GF-D8 (cell line): ENCODE results near the gene CISD2.
"Not testable (repeated sequence)": the region's sequence is repeated elsewhere in the genome, so short reads cannot be mapped to it uniquely, and the experiment has no call there.

ENCODE experiments used
- DNase-seq: peaks from one replicate; lab custom pipeline; 2025; lab: John Stamatoyannopoulos, UW

Gene CISD2

GRCh38 chr4:102918859-102919258 is 50.1 kb downstream of the CISD2 start:
- no peak for DNase-seq

- not testable (repeated sequence) for DNase-seq
These were observed 50.9 kb downstream of the CISD2 start for GRCh38 chr4:102919697-102920096.

GRCh38 chr4:102935716-102936115 is 66.9 kb downstream of the CISD2 start:
- no peak for DNase-seq

- DNase-seq = not testable (repeated sequence)
These were observed 69.3 kb downstream of the CISD2 start for GRCh38 chr4:102938063-102938462.
